ENCODE data around the gene IVNS1ABP.
"Not testable (repeated sequence)": the region's sequence is repeated elsewhere in the genome, so short reads cannot be mapped to it uniquely, and the experiment has no call there.

The IVNS1ABP gene

GRCh38 chr1:185265314-185265713 is 51.7 kb downstream of the IVNS1ABP start:
- Histone ChIP-seq H3K9me3 (ENCODE audit: insufficient read depth, low read depth, low read length) (no peaks in the 10 kb centered on the region), H3K27ac (ENCODE audit: low read length) (no peak overlapping the region), H3K9ac (ENCODE audit: low read depth, low read length) (no peak overlapping the region), H3K27me3 (ENCODE audit: insufficient read depth, low read length) (no peaks in the 10 kb centered on the region), H3K4me1 (ENCODE audit: insufficient read depth, low read length) (no peaks in the 10 kb centered on the region), H3K4me3 (ENCODE audit: low read length) (no peak overlapping the region), H3K36me3 (ENCODE audit: insufficient read depth, low read depth, low read length) (no peaks in the 10 kb centered on the region)

- Histone ChIP-seq H3K4me3 (ENCODE audit: low read length) (no peak overlapping the region), H3K4me1 (ENCODE audit: insufficient read depth, low read length) (no peaks in the 10 kb centered on the region), H3K27me3 (ENCODE audit: insufficient read depth, low read length) (no peaks in the 10 kb centered on the region), H3K36me3 (ENCODE audit: insufficient read depth, low read depth, low read length) (no peaks in the 10 kb centered on the region), H3K9me3 (ENCODE audit: insufficient read depth, low read depth, low read length) (no peaks in the 10 kb centered on the region), H3K9ac (ENCODE audit: low read depth, low read length) (no peak overlapping the region), H3K27ac (ENCODE audit: low read length) (no peak overlapping the region)
Observed at GRCh38 chr1:185263780-185264179, 53.3 kb downstream of the IVNS1ABP start.

GRCh38 chr1:185263292-185263691 is 53.8 kb downstream of the IVNS1ABP start:
- no peaks in the 10 kb centered on the region for H3K36me3 ChIP-seq (ENCODE audit: insufficient read depth, low read depth, low read length)
- H3K27ac ChIP-seq (ENCODE audit: low read length): no peak overlapping the region
- H3K4me1 ChIP-seq (ENCODE audit: insufficient read depth, low read length): no peaks in the 10 kb centered on the region
- H3K9ac ChIP-seq (ENCODE audit: low read depth, low read length): no peak overlapping the region
- no peaks in the 10 kb centered on the region for H3K27me3 ChIP-seq (ENCODE audit: insufficient read depth, low read length)
- no peak overlapping the region for H3K4me3 ChIP-seq (ENCODE audit: low read length)
- H3K9me3 ChIP-seq (ENCODE audit: insufficient read depth, low read depth, low read length): no peaks in the 10 kb centered on the region

- no peak overlapping the region for H3K4me3 ChIP-seq (ENCODE audit: low read length)
- H3K9ac ChIP-seq (ENCODE audit: low read depth, low read length): no peak overlapping the region
- no peaks in the 10 kb centered on the region for H3K9me3 ChIP-seq (ENCODE audit: insufficient read depth, low read depth, low read length)
- H3K36me3 ChIP-seq (ENCODE audit: insufficient read depth, low read depth, low read length): no peaks in the 10 kb centered on the region
- no peak overlapping the region for H3K27ac ChIP-seq (ENCODE audit: low read length)
- no peaks in the 10 kb centered on the region; the same call in 1 of the 2 replicates for H3K4me1 ChIP-seq (ENCODE audit: insufficient read depth, low read length)
- H3K27me3 ChIP-seq (ENCODE audit: insufficient read depth, low read length): no peaks in the 10 kb centered on the region
Observed at GRCh38 chr1:185262151-185262550, 54.9 kb downstream of the IVNS1ABP start.

GRCh38 chr1:185260611-185261010 is 56.4 kb downstream of the IVNS1ABP start:
- Histone ChIP-seq H3K27ac (ENCODE audit: low read length) (no peak overlapping the region), H3K27me3 (ENCODE audit: insufficient read depth, low read length) (no peaks in the 10 kb centered on the region), H3K9ac (ENCODE audit: low read depth, low read length) (no peak overlapping the region), H3K36me3 (ENCODE audit: insufficient read depth, low read depth, low read length) (no peaks in the 10 kb centered on the region), H3K4me1 (ENCODE audit: insufficient read depth, low read length) (no peaks in the 10 kb centered on the region; the same call in 1 of the 2 replicates), H3K4me3 (ENCODE audit: low read length) (no peak overlapping the region), H3K9me3 (ENCODE audit: insufficient read depth, low read depth, low read length) (no peaks in the 10 kb centered on the region)

- Histone ChIP-seq H3K9me3 (ENCODE audit: insufficient read depth, low read depth, low read length) (no peaks in the 10 kb centered on the region), H3K4me1 (ENCODE audit: insufficient read depth, low read length) (no peaks in the 10 kb centered on the region; the same call in 1 of the 2 replicates), H3K36me3 (ENCODE audit: insufficient read depth, low read depth, low read length) (no peaks in the 10 kb centered on the region), H3K27ac (ENCODE audit: low read length) (no peak overlapping the region), H3K27me3 (ENCODE audit: insufficient read depth, low read length) (no peaks in the 10 kb centered on the region), H3K9ac (ENCODE audit: low read depth, low read length) (no peak overlapping the region), H3K4me3 (ENCODE audit: low read length) (no peak overlapping the region)
Observed at GRCh38 chr1:185258676-185259075, 58.4 kb downstream of the IVNS1ABP start.

- H3K36me3 ChIP-seq (ENCODE audit: insufficient read depth, low read depth, low read length): no peaks in the 10 kb centered on the region
- no peaks in the 10 kb centered on the region for H3K27me3 ChIP-seq (ENCODE audit: insufficient read depth, low read length)
- H3K4me3 ChIP-seq (ENCODE audit: low read length): no peak overlapping the region
- H3K9me3 ChIP-seq (ENCODE audit: insufficient read depth, low read depth, low read length): no peaks in the 10 kb centered on the region
- no peak overlapping the region for H3K9ac ChIP-seq (ENCODE audit: low read depth, low read length)
- no peak overlapping the region for H3K27ac ChIP-seq (ENCODE audit: low read length)
- H3K4me1 ChIP-seq (ENCODE audit: insufficient read depth, low read length): no peaks in the 10 kb centered on the region; the same call in 1 of the 2 replicates
Observed at GRCh38 chr1:185257950-185258208, 59.2 kb downstream of the IVNS1ABP start.

GRCh38 chr1:185257116-185257949 is 59.7 kb downstream of the IVNS1ABP start:
- not testable (repeated sequence) for H3K9ac ChIP-seq (ENCODE audit: low read depth, low read length); H3K27ac ChIP-seq (ENCODE audit: low read length); H3K4me3 ChIP-seq (ENCODE audit: low read length); H3K9me3 ChIP-seq (ENCODE audit: insufficient read depth, low read depth, low read length); H3K36me3 ChIP-seq (ENCODE audit: insufficient read depth, low read depth, low read length); H3K4me1 ChIP-seq (ENCODE audit: insufficient read depth, low read length); H3K27me3 ChIP-seq (ENCODE audit: insufficient read depth, low read length)

GRCh38 chr1:185255595-185255994 is 61.4 kb downstream of the IVNS1ABP start:
- H3K27me3 ChIP-seq (ENCODE audit: insufficient read depth, low read length); H3K4me3 ChIP-seq (ENCODE audit: low read length); H3K27ac ChIP-seq (ENCODE audit: low read length); H3K36me3 ChIP-seq (ENCODE audit: insufficient read depth, low read depth, low read length); H3K9ac ChIP-seq (ENCODE audit: low read depth, low read length); H3K4me1 ChIP-seq (ENCODE audit: insufficient read depth, low read length); H3K9me3 ChIP-seq (ENCODE audit: insufficient read depth, low read depth, low read length): not testable (repeated sequence)

GRCh38 chr1:185252404-185252803 is 64.6 kb downstream of the IVNS1ABP start:
- H3K9me3 ChIP-seq (ENCODE audit: insufficient read depth, low read depth, low read length); H3K4me3 ChIP-seq (ENCODE audit: low read length); H3K27me3 ChIP-seq (ENCODE audit: insufficient read depth, low read length); H3K36me3 ChIP-seq (ENCODE audit: insufficient read depth, low read depth, low read length); H3K9ac ChIP-seq (ENCODE audit: low read depth, low read length); H3K27ac ChIP-seq (ENCODE audit: low read length): not testable (repeated sequence)
- H3K4me1 ChIP-seq (ENCODE audit: insufficient read depth, low read length): peaks cover 13% of the 10 kb centered on the region; the same call in 1 of the 2 replicates

- not testable (repeated sequence) for H3K9me3 ChIP-seq (ENCODE audit: insufficient read depth, low read depth, low read length); H3K36me3 ChIP-seq (ENCODE audit: insufficient read depth, low read depth, low read length); H3K9ac ChIP-seq (ENCODE audit: low read depth, low read length); H3K27me3 ChIP-seq (ENCODE audit: insufficient read depth, low read length); H3K4me3 ChIP-seq (ENCODE audit: low read length); H3K27ac ChIP-seq (ENCODE audit: low read length)
- peaks cover 13% of the 10 kb centered on the region; the same call in 1 of the 2 replicates for H3K4me1 ChIP-seq (ENCODE audit: insufficient read depth, low read length)
Observed at GRCh38 chr1:185251928-185252327, 65.1 kb downstream of the IVNS1ABP start.

- H3K9me3 ChIP-seq (ENCODE audit: insufficient read depth, low read depth, low read length): no peaks in the 10 kb centered on the region
- H3K27ac ChIP-seq (ENCODE audit: low read length): no peak overlapping the region
- peaks cover 13% of the 10 kb centered on the region; the same call in 1 of the 2 replicates for H3K4me1 ChIP-seq (ENCODE audit: insufficient read depth, low read length)
- no peaks in the 10 kb centered on the region for H3K27me3 ChIP-seq (ENCODE audit: insufficient read depth, low read length)
- no peak overlapping the region for H3K4me3 ChIP-seq (ENCODE audit: low read length)
- H3K36me3 ChIP-seq (ENCODE audit: insufficient read depth, low read depth, low read length): no peaks in the 10 kb centered on the region
- no peak overlapping the region for H3K9ac ChIP-seq (ENCODE audit: low read depth, low read length)
Observed at GRCh38 chr1:185250063-185250462, 67.0 kb downstream of the IVNS1ABP start.

Data from iPS-20b (cell line).